Smooth muscle cell (in vitro differentiated cells): ENCODE measurements around the gene CFHR2. TPM values are rescaled to one million over a fixed set of nuclear protein-coding genes. Genes with fewer than 3 reads are reported as not detected.
"Not testable (repeated sequence)": the region's sequence is repeated elsewhere in the genome, so short reads cannot be mapped to it uniquely, and the experiment has no call there.

ENCODE experiments used
- DNase-seq: peaks from one replicate; lab custom pipeline; 2025; ENCODE audit not compliant: unreplicated experiment; lab: John Stamatoyannopoulos, UW
- H2AFZ ChIP-seq: fragments of 200-600 bp; sonication (generic); 2 replicates; pipeline ENCODE4 v1.6.0; 2016; ENCODE audit warnings: antibody characterized with exemption, low read depth, mild to moderate bottlenecking
- H3F3A ChIP-seq: fragments of 200-600 bp; sonication (generic); 2 replicates; pipeline ENCODE4 v1.6.0; 2017; ENCODE audit warnings: antibody characterized with exemption, low read depth
- H3K27ac ChIP-seq: fragments of 200-600 bp; sonication (generic); 2 replicates; pipeline ENCODE4 v1.5.1; 2016; ENCODE audit warnings: low read depth, mild to moderate bottlenecking
- H3K27me3 ChIP-seq: fragments of 200-600 bp; sonication (generic); 2 replicates; pipeline ENCODE4 v1.6.1; 2016; ENCODE audit warnings: low read depth, mild to moderate bottlenecking
- H3K36me3 ChIP-seq: fragments of 200-600 bp; sonication (generic); 2 replicates; pipeline ENCODE4 v1.5.1; 2016; ENCODE audit warnings: low read depth
- H3K4me1 ChIP-seq: fragments of 200-600 bp; sonication (generic); 2 replicates; pipeline ENCODE4 v1.5.1; 2016; ENCODE audit warnings: low read depth
- H3K4me2 ChIP-seq: fragments of 200-600 bp; sonication (generic); 2 replicates; pipeline ENCODE4 v1.6.0; 2016; ENCODE audit warnings: mild to moderate bottlenecking
- H3K4me3 ChIP-seq: fragments of 200-600 bp; sonication (generic); 2 replicates; pipeline ENCODE4 v1.5.1; 2016; ENCODE audit warnings: mild to moderate bottlenecking
- H3K79me2 ChIP-seq: fragments of 200-600 bp; sonication (generic); 2 replicates; pipeline ENCODE4 v1.6.0; 2016; ENCODE audit warnings: low read depth, mild to moderate bottlenecking
- H3K9ac ChIP-seq: fragments of 200-600 bp; sonication (generic); 2 replicates; pipeline ENCODE4 v1.6.0; 2016; ENCODE audit warnings: low read depth
- H3K9me3 ChIP-seq: fragments of 200-600 bp; sonication (generic); replicated peaks from 2 replicates; pipeline ENCODE4 v1.5.1; 2016; ENCODE audit warnings: low read depth
- H4K20me1 ChIP-seq: fragments of 200-600 bp; sonication (generic); 2 replicates; pipeline ENCODE4 v1.6.0; 2016; ENCODE audit warnings: low read depth
- CTCF ChIP-seq: fragments of 200-600 bp; sonication (generic); IDR thresholded peaks from 2 replicates; pipeline ENCODE4 v1.5.1; 2017; ENCODE audit warnings: borderline replicate concordance, mild to moderate bottlenecking, antibody characterized with exemption; ENCODE audit not compliant: insufficient read depth, poor library complexity, severe bottlenecking
- WGBS: methylation state at CpG from one replicate; pipeline ENCODE4 v1.1.7; 2016; ENCODE audit warnings: low lambda C conversion rate; 5-methylcytosine and 5-hydroxymethylcytosine counted together
- polyA plus RNA-seq: library from polyadenylated mRNA; unstranded; fragments of >200 nt; fragmentation: Nextera tagmentation; extraction: Ambion mirVana; gene quantifications from 2 replicates; pipeline ENCODE4 v1.2.1, GENCODE V29; 2016
- total RNA-seq: library from RNA; depleted of rRNA; stranded (reverse); fragments of >200 nt; gene quantifications from 2 replicates; pipeline ENCODE4 v1.2.3, GENCODE V29; 2014

The CFHR2 gene
- total and polyA plus RNA-seq, 2 experiments from 2014 or later = not detected

GRCh38 chr1:196991919-196992651 lies 48.5 kb downstream of the CFHR2 start:
- not testable (repeated sequence) for H4K20me1 ChIP-seq, H3K9me3 ChIP-seq, H3F3A ChIP-seq, H3K27me3 ChIP-seq, H3K9ac ChIP-seq, H3K4me1 ChIP-seq, H3K4me3 ChIP-seq, H3K79me2 ChIP-seq, DNase-seq, H3K27ac ChIP-seq, H3K36me3 ChIP-seq
- Histone ChIP-seq H3K4me2 (peak overlapping the region; percentile 44), H2AFZ (peak overlapping the region; percentile 16)
- WGBS = 54% methylated on average over 11 of the region's 11 CpGs

- TF ChIP-seq CTCF = no peak
- Histone ChIP-seq H3F3A (no peaks in the 10 kb centered on the region), H3K4me3 (no peak overlapping the region), H3K4me2 (no peak overlapping the region), H3K9me3 (no peaks in the 10 kb centered on the region), H3K27ac (no peak overlapping the region), H3K36me3 (no peaks in the 10 kb centered on the region), H4K20me1 (no peaks in the 10 kb centered on the region), H3K79me2 (no peaks in the 10 kb centered on the region), H3K4me1 (no peaks in the 10 kb centered on the region), H3K27me3 (no peaks in the 10 kb centered on the region), H2AFZ (no peak overlapping the region), H3K9ac (no peak overlapping the region)
- 93% methylated on average over 2 of the region's 2 CpGs for WGBS
- no peak for DNase-seq
Observed at GRCh38 chr1:196993916-196994315, 50.4 kb downstream of the CFHR2 start.

GRCh38 chr1:196997423-196997822 lies 53.9 kb downstream of the CFHR2 start:
- no peak for DNase-seq
- Histone ChIP-seq H3K9me3 (no peaks in the 10 kb centered on the region), H3K4me2 (peak overlapping the region; percentile 57), H3K27me3 (no peaks in the 10 kb centered on the region), H3K4me3 (no peak overlapping the region), H3K9ac (no peak overlapping the region), H2AFZ (no peak overlapping the region), H4K20me1 (no peaks in the 10 kb centered on the region), H3K36me3 (no peaks in the 10 kb centered on the region), H3K4me1 (no peaks in the 10 kb centered on the region), H3K79me2 (no peaks in the 10 kb centered on the region), H3K27ac (no peak overlapping the region), H3F3A (no peaks in the 10 kb centered on the region)
- 19% methylated on average over 1 of the region's 1 CpG for WGBS
- TF ChIP-seq CTCF = no peak

- TF ChIP-seq CTCF = no peak
- DNase-seq = no peak
- WGBS = 90% methylated on average over 2 of the region's 2 CpGs
- Histone ChIP-seq H3K4me1 (no peaks in the 10 kb centered on the region), H3K27me3 (no peaks in the 10 kb centered on the region), H3K79me2 (no peaks in the 10 kb centered on the region), H2AFZ (no peak overlapping the region), H3K27ac (no peak overlapping the region), H3K36me3 (no peaks in the 10 kb centered on the region), H4K20me1 (no peaks in the 10 kb centered on the region), H3K9me3 (no peaks in the 10 kb centered on the region), H3F3A (no peaks in the 10 kb centered on the region), H3K4me2 (no peak overlapping the region), H3K9ac (no peak overlapping the region), H3K4me3 (no peak overlapping the region)
Observed at GRCh38 chr1:197001828-197002227, 58.3 kb downstream of the CFHR2 start.
